Ishikawa (cell line): Measurements from ENCODE around the gene GMDS.
A peak's percentile ranks its signal among the peaks of the same experiment; 100 is the strongest.

Experiments used
- CEBPB ChIP-seq: IDR thresholded peaks from 2 replicates; pipeline ENCODE4 v1.6.1; 2012
- CREB1 ChIP-seq: IDR thresholded peaks from 2 replicates; pipeline ENCODE4 v1.6.1; 2012; ENCODE audit warnings: low read depth
- EGR1 ChIP-seq: IDR thresholded peaks from 2 replicates; pipeline ENCODE4 v1.6.1; 2012
- EP300 ChIP-seq: IDR thresholded peaks from 2 replicates; pipeline ENCODE4 v1.6.1; 2012; ENCODE audit warnings: borderline replicate concordance
- FOXM1 ChIP-seq: IDR thresholded peaks from 2 replicates; pipeline ENCODE4 v1.6.1; 2012; ENCODE audit warnings: low read depth, borderline replicate concordance
- MAX ChIP-seq: IDR thresholded peaks from 2 replicates; pipeline ENCODE4 v1.6.1; 2012
- NFIC ChIP-seq: IDR thresholded peaks from 2 replicates; pipeline ENCODE4 v1.6.1; 2012
- RAD21 ChIP-seq: IDR thresholded peaks from 2 replicates; pipeline ENCODE4 v1.6.1; 2012; ENCODE audit warnings: low read depth
- REST ChIP-seq: IDR thresholded peaks from 2 replicates; pipeline ENCODE4 v1.6.1; 2012; ENCODE audit warnings: low read depth, mild to moderate bottlenecking
- TAF1 ChIP-seq: IDR thresholded peaks from 2 replicates; pipeline ENCODE4 v1.6.1; 2012; ENCODE audit warnings: low read depth, mild to moderate bottlenecking
- TCF12 ChIP-seq: IDR thresholded peaks from 2 replicates; pipeline ENCODE4 v1.6.1; 2012; ENCODE audit warnings: low read depth
- TEAD4 ChIP-seq: IDR thresholded peaks from 2 replicates; pipeline ENCODE4 v1.6.1; 2012
- YY1 ChIP-seq: IDR thresholded peaks from 2 replicates; pipeline ENCODE4 v1.6.1; 2012; ENCODE audit warnings: low read depth
- ZBTB7A ChIP-seq: IDR thresholded peaks from 2 replicates; pipeline ENCODE4 v1.6.1; 2012; ENCODE audit warnings: low read depth
- TF ChIP-seq, protein P1 (sequence below): IDR thresholded peaks from 2 replicates; pipeline ENCODE4 v1.6.1; 2012

Gene GMDS

GRCh38 chr6:1610497-1611321, 634.7 kb downstream of the GMDS start:
- TF ChIP-seq ZBTB7A (0 out of 2 replicates have a peak, but pooled peaks have one; percentile 19), MAX (peak; percentile 53; the same call in 1 of the 2 replicates), TAF1 (no peak), FOXM1 (no peak)

GRCh38 chr6:1609648-1610496, 635.5 kb downstream of the GMDS start, which contains the start of gene FOXC1:
Gene FOXC1, plus strand, starts transcription at chr6:1609915. Its CDS starts 531 bp downstream, at chr6:1610446.
- no peak for TF ChIP-seq ZBTB7A
- TF ChIP-seq MAX, result peak; percentile 22; the same call in 1 of the 2 replicates
- no peak for TF ChIP-seq EP300
- TF ChIP-seq TCF12, result no peak

DNA sequence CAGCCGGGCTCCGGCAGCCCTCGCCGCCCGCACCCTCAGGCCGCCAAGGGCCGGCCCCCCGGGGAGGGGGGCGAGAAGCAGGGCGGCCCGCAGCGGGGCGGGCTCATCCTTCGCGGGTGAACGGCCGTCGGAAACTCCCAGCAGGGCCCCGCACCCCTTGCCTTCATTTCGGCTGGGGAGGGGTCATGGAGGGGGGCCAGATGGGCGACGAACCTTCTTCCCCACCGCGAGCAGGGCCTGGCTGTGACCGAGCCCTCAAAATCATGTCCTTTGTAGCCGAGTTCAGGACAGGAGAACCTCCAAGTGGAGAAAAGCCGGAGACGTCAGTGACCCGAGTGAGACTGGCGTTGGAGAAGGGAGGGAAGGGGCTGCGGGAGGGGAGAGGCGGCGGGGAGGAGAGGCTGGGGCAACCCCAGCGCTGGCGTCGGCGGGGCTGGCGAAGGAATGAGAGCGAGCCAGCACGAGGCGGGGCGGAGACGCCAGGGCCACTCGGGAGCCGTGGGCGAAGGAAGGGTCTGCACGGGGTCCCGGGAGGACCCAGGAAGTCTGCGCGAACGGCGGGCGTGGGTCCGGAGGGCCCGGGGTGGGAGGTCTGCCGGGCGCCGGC, 636.3 kb downstream of the GMDS start:
- TF ChIP-seq, protein P1, sequence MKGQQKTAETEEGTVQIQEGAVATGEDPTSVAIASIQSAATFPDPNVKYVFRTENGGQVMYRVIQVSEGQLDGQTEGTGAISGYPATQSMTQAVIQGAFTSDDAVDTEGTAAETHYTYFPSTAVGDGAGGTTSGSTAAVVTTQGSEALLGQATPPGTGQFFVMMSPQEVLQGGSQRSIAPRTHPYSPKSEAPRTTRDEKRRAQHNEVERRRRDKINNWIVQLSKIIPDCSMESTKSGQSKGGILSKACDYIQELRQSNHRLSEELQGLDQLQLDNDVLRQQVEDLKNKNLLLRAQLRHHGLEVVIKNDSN, result no peak
- no peak for TF ChIP-seq TAF1
- no peak for TF ChIP-seq TEAD4
- no peak for TF ChIP-seq NFIC
- no peak for TF ChIP-seq CREB1
- peak; percentile 81; the same call in 1 of the 2 replicates for TF ChIP-seq MAX
- peak; percentile 80 for TF ChIP-seq ZBTB7A
- no peak for TF ChIP-seq FOXM1

- TF ChIP-seq, protein P1, result no peak
- TF ChIP-seq TEAD4, result no peak
- TF ChIP-seq ZBTB7A, result no peak
- TF ChIP-seq CEBPB, result no peak
- TF ChIP-seq TAF1, result no peak
- no peak for TF ChIP-seq NFIC
- no peak for TF ChIP-seq EP300
Observed at GRCh38 chr6:1608222-1609040, 637.0 kb downstream of the GMDS start.

- TF ChIP-seq ZBTB7A (no peak), MAX (no peak), EP300 (no peak), CEBPB (no peak), EGR1 (no peak), TEAD4 (no peak), YY1 (no peak), CREB1 (no peak), RAD21 (no peak), NFIC (no peak), REST (no peak), TCF12 (no peak), TAF1 (no peak), FOXM1 (no peak)
- TF ChIP-seq, protein P1, result no peak
Observed at GRCh38 chr6:1607516-1608221, 637.7 kb downstream of the GMDS start.
